Measurements from ENCODE around the gene MANBA. TPM values are rescaled to one million over a fixed set of nuclear protein-coding genes. Genes with fewer than 3 reads are reported as not detected.

The MANBA gene
- total RNA-seq, 1 experiment from 2014 or later = 4.0 TPM

DNA sequence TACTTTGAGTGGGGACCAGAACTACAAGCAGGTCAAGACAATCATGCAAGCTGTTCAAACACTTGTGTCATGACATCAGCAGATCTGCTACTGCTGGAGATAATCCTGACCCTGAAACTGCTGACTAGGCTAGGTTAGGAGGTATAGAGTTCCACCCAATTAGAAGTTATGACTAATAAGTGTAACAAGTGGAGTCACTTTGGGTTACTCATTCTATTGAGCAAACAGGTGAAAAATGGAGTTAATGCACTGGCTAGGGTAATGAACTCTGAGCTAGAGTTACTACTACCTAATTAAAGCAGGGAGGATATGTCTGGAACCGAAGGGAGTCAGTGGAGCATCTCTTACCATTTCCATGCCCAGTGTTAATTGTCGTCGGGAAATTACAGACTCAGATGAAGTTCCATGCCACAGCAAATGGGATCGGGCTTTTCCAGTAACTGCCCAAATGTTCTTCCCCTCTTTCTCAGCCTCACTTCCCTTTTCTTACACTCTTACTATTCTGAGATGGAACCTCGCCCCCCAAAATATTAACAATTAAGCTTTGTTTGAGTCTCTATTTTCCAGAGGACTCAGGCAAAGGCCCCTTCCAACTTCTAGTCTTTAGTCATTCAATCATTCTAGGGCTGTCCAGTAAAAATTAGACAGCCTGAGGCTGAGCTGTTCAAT is 19.8 kb upstream of the MANBA start:
- CTCF ChIA-PET = no interaction called here
- H3K4me1 ChIP-seq (ENCODE audit: insufficient read depth, low read length, poor library complexity, severe bottlenecking) = no peaks in the 10 kb centered on the region
- no peak overlapping the region for H3K27ac ChIP-seq (ENCODE audit: low read depth, low read length, poor library complexity, severe bottlenecking)
- no peaks in the 10 kb centered on the region for H3K27me3 ChIP-seq (replicated peaks; ENCODE audit: insufficient read depth, low read depth, low read length, poor library complexity)
- intact Hi-C loops (cut with micrococcal nuclease; ENCODE audit: unreplicated experiment) = no loop called here
- TF ChIP-seq EZH2 (IDR thresholded peaks at IDR 0.05; ENCODE audit: borderline replicate concordance, low read depth, low read length, poor library complexity, severe bottlenecking) = no peak
- TF ChIP-seq, protein P1, sequence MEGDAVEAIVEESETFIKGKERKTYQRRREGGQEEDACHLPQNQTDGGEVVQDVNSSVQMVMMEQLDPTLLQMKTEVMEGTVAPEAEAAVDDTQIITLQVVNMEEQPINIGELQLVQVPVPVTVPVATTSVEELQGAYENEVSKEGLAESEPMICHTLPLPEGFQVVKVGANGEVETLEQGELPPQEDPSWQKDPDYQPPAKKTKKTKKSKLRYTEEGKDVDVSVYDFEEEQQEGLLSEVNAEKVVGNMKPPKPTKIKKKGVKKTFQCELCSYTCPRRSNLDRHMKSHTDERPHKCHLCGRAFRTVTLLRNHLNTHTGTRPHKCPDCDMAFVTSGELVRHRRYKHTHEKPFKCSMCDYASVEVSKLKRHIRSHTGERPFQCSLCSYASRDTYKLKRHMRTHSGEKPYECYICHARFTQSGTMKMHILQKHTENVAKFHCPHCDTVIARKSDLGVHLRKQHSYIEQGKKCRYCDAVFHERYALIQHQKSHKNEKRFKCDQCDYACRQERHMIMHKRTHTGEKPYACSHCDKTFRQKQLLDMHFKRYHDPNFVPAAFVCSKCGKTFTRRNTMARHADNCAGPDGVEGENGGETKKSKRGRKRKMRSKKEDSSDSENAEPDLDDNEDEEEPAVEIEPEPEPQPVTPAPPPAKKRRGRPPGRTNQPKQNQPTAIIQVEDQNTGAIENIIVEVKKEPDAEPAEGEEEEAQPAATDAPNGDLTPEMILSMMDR (conservative IDR thresholded peaks at IDR 0.05; ENCODE audit: low read depth, low read length) = no peak
- BruUV-seq (replicated peaks) = no TSS peak
- no peak for DNase-seq (ENCODE audit: low spot score)
- H3K4me3 ChIP-seq (ENCODE audit: low read depth, low read length, poor library complexity, severe bottlenecking) = no peak overlapping the region
- POLR2A ChIA-PET (ENCODE audit: low non-redundant PET) = no interaction called here
- no peaks in the 10 kb centered on the region for H3K36me3 ChIP-seq (ENCODE audit: insufficient read depth, low read length, poor library complexity, severe bottlenecking)
- no peaks in the 10 kb centered on the region for H3K9me3 ChIP-seq (ENCODE audit: low read depth, low read length, poor library complexity, severe bottlenecking)

DNA sequence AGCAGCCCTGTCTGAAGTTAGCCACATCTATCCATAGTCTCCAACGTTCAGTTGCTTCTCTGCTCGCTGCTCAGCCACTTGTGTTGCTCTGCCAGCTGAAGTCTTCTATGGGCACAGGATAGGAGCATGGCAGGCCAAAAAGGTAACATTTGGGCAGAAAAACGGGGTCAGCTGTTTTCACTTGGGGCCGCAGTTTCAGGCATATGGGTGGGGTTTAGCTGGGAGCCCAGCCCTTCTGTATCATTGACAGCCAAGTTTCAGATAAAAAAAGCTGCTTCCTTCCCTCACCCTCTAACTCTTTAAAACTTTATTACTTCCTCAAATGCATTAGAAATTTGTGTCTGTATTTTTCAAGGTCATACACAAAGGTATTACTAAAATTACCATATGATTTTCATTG is 18.4 kb upstream of the MANBA start:
- Histone ChIP-seq H3K27me3 (replicated peaks; ENCODE audit: insufficient read depth, low read depth, low read length, poor library complexity) (no peaks in the 10 kb centered on the region), H3K27ac (ENCODE audit: low read depth, low read length, poor library complexity, severe bottlenecking) (no peak overlapping the region), H3K4me1 (ENCODE audit: insufficient read depth, low read length, poor library complexity, severe bottlenecking) (no peaks in the 10 kb centered on the region), H3K36me3 (ENCODE audit: insufficient read depth, low read length, poor library complexity, severe bottlenecking) (no peaks in the 10 kb centered on the region), H3K4me3 (ENCODE audit: low read depth, low read length, poor library complexity, severe bottlenecking) (no peak overlapping the region), H3K9me3 (ENCODE audit: low read depth, low read length, poor library complexity, severe bottlenecking) (no peaks in the 10 kb centered on the region)
- ChIA-PET CTCF (no interaction called here), POLR2A (ENCODE audit: low non-redundant PET) (no interaction called here)
- intact Hi-C loops (cut with micrococcal nuclease; ENCODE audit: unreplicated experiment) = no loop called here
- BruUV-seq (replicated peaks) = no TSS peak
- DNase-seq (ENCODE audit: low spot score) = no peak
- TF ChIP-seq, protein P1 (conservative IDR thresholded peaks at IDR 0.05; ENCODE audit: low read depth, low read length) = no peak
- no peak for TF ChIP-seq EZH2 (IDR thresholded peaks at IDR 0.05; ENCODE audit: borderline replicate concordance, low read depth, low read length, poor library complexity, severe bottlenecking)

DNA sequence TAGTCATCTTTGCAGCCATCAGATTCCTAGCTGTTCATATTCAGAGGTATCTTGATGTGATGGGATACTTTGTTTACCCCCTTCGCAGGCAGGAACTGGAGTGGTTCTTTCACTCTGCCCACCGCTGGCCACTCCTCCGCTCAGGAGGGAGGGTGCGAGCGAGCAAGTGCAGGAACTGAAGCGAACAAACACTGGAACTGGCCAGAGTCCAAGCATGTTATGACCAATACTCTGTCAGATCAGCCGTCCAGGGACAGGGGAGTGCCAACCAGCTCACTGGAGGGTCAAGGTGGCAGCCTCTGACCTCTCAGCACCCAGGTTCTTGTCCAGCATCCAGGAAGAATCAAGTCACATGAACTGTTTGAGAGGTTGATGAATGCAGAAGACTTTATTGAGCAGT is 18.0 kb upstream of the MANBA start:
- intact Hi-C loops (cut with micrococcal nuclease; ENCODE audit: unreplicated experiment) = no loop called here
- DNase-seq (ENCODE audit: low spot score) = no peak
- H3K36me3 ChIP-seq (ENCODE audit: insufficient read depth, low read length, poor library complexity, severe bottlenecking) = no peaks in the 10 kb centered on the region
- no peak overlapping the region for H3K27ac ChIP-seq (ENCODE audit: low read depth, low read length, poor library complexity, severe bottlenecking)
- no peaks in the 10 kb centered on the region for H3K9me3 ChIP-seq (ENCODE audit: low read depth, low read length, poor library complexity, severe bottlenecking)
- BruUV-seq (replicated peaks) = no TSS peak
- H3K4me1 ChIP-seq (ENCODE audit: insufficient read depth, low read length, poor library complexity, severe bottlenecking) = no peaks in the 10 kb centered on the region
- ChIA-PET POLR2A (ENCODE audit: low non-redundant PET) (no interaction called here), CTCF (no interaction called here)
- H3K27me3 ChIP-seq (replicated peaks; ENCODE audit: insufficient read depth, low read depth, low read length, poor library complexity) = no peaks in the 10 kb centered on the region
- no peak for TF ChIP-seq EZH2 (IDR thresholded peaks at IDR 0.05; ENCODE audit: borderline replicate concordance, low read depth, low read length, poor library complexity, severe bottlenecking)
- TF ChIP-seq, protein P1 (conservative IDR thresholded peaks at IDR 0.05; ENCODE audit: low read depth, low read length) = no peak
- no peak overlapping the region for H3K4me3 ChIP-seq (ENCODE audit: low read depth, low read length, poor library complexity, severe bottlenecking)
